ENCODE results near the gene STAG3. TPM values are rescaled to one million over a fixed set of nuclear protein-coding genes. Genes with fewer than 3 reads are reported as not detected.
"Not testable (repeated sequence)": the region's sequence is repeated elsewhere in the genome, so short reads cannot be mapped to it uniquely, and the experiment has no call there.

The STAG3 gene
- total RNA-seq, 6 experiments from 2014 or later: 0.81 to 5.9 (median 4.4) TPM

GRCh38 chr7:100173806-100174495, 3.8 kb upstream of the STAG3 start:
- DNase-seq (peak in 1 of 3 donors; percentile 23), ATAC-seq (no peak)
- peaks cover 0 to 6% (median 2%) of the 10 kb centered on the region in 4 donors for H3K4me1 ChIP-seq
- intact Hi-C loops (cut with DNase I): no loop called here
- TF ChIP-seq POLR2A (IDR thresholded peaks at IDR 0.05): no peak
- no peak for TF ChIP-seq CTCF (IDR thresholded peaks at IDR 0.05)
- WGBS (ENCODE audit: insufficient coverage, low coverage, low lambda C conversion rate, missing lambda C conversion rate): 89% methylated on average over 10 of the region's 11 CpGs
- H3K9me3 ChIP-seq: no peaks in the 10 kb centered on the region
- no peaks in the 10 kb centered on the region for H3K36me3 ChIP-seq
- no peak overlapping the region for H3K27ac ChIP-seq
- no peaks in the 10 kb centered on the region for H3K27me3 ChIP-seq
- no peak overlapping the region for H3K4me3 ChIP-seq

- Histone ChIP-seq H3K27me3 (no peaks in the 10 kb centered on the region), H3K36me3 (no peaks in the 10 kb centered on the region), H3K4me3 (no peak overlapping the region), H3K27ac (no peak overlapping the region), H3K4me1 (peaks cover 0 to 6% (median 2%) of the 10 kb centered on the region in 4 donors), H3K9me3 (no peaks in the 10 kb centered on the region)
- no peak for ATAC-seq
- peak in 1 of 3 donors; percentile 11 for DNase-seq
- TF ChIP-seq POLR2A (IDR thresholded peaks at IDR 0.05) (no peak), CTCF (IDR thresholded peaks at IDR 0.05) (no peak)
- 88% methylated on average over 5 of the region's 5 CpGs for whole genome bisulfite sequencing (ENCODE audit: insufficient coverage, low coverage, low lambda C conversion rate, missing lambda C conversion rate)
- intact Hi-C loops (cut with DNase I): no loop called here
These were observed 3.1 kb upstream of the STAG3 start for GRCh38 chr7:100174582-100174981.

- WGBS (ENCODE audit: insufficient coverage, low coverage, low lambda C conversion rate, missing lambda C conversion rate): 90% methylated on average over 6 of the region's 14 CpGs
- TF ChIP-seq POLR2A (IDR thresholded peaks at IDR 0.05) (no peak), CTCF (IDR thresholded peaks at IDR 0.05) (no peak)
- peak in 1 of 3 donors; percentile 44 for DNase-seq
These were observed 2.3 kb upstream of the STAG3 start for GRCh38 chr7:100175296-100175935.

GRCh38 chr7:100176096-100177044, 1.3 kb upstream of the STAG3 start:
- intact Hi-C loops (cut with DNase I): no loop called here
- WGBS (ENCODE audit: insufficient coverage, low coverage, low lambda C conversion rate, missing lambda C conversion rate): 32% methylated on average over 9 of the region's 14 CpGs
- H3K4me1 ChIP-seq: peaks cover 0 to 3% (median 0%) of the 10 kb centered on the region in 4 donors
- ATAC-seq (no peak), DNase-seq (no peak)
- H3K27ac ChIP-seq: no peak overlapping the region
- no peaks in the 10 kb centered on the region for H3K27me3 ChIP-seq
- no peaks in the 10 kb centered on the region for H3K9me3 ChIP-seq
- peak overlapping the region; percentile 38 to 56 (median 39) for H3K4me3 ChIP-seq
- no peaks in the 10 kb centered on the region for H3K36me3 ChIP-seq
- no peak for TF ChIP-seq CTCF (IDR thresholded peaks at IDR 0.05)
- no peak for TF ChIP-seq POLR2A (IDR thresholded peaks at IDR 0.05)

More at GRCh38 chr7:100175296-100175935, 2.3 kb upstream of the STAG3 start:
- Histone ChIP-seq H3K4me3 (no peak overlapping the region), H3K9me3 (no peaks in the 10 kb centered on the region), H3K27me3 (no peaks in the 10 kb centered on the region), H3K4me1 (peaks cover 0 to 6% (median 2%) of the 10 kb centered on the region in 4 donors), H3K36me3 (no peaks in the 10 kb centered on the region), H3K27ac (no peak overlapping the region)
- intact Hi-C loops (cut with DNase I): no loop called here
- no peak for ATAC-seq

GRCh38 chr7:100180084-100180483, 2.4 kb downstream of the STAG3 start:
- H3K9me3 ChIP-seq; H3K27me3 ChIP-seq; ATAC-seq; H3K36me3 ChIP-seq; intact Hi-C loops (cut with DNase I); H3K4me1 ChIP-seq; DNase-seq; H3K4me3 ChIP-seq; H3K27ac ChIP-seq: not testable (repeated sequence)
- WGBS (ENCODE audit: insufficient coverage, low coverage, low lambda C conversion rate, missing lambda C conversion rate): 82% methylated on average over 2 of the region's 3 CpGs

- intact Hi-C loops (cut with DNase I); H3K36me3 ChIP-seq: not testable (repeated sequence)
- WGBS (ENCODE audit: insufficient coverage, low coverage, low lambda C conversion rate, missing lambda C conversion rate): 67% methylated on average over 6 of the region's 6 CpGs
These were observed 4.9 kb downstream of the STAG3 start for GRCh38 chr7:100182616-100183015.

GRCh38 chr7:100183090-100183489, 5.4 kb downstream of the STAG3 start:
- H3K9me3 ChIP-seq; H3K27me3 ChIP-seq; H3K27ac ChIP-seq; DNase-seq; ATAC-seq; intact Hi-C loops (cut with DNase I); H3K36me3 ChIP-seq; H3K4me1 ChIP-seq; H3K4me3 ChIP-seq: not testable (repeated sequence)
- WGBS (ENCODE audit: insufficient coverage, low coverage, low lambda C conversion rate, missing lambda C conversion rate): no CpG with 5 or more reads among the region's 6 CpGs

More at GRCh38 chr7:100182616-100183015, 4.9 kb downstream of the STAG3 start:
- H3K9me3 ChIP-seq, H3K4me1 ChIP-seq, H3K27me3 ChIP-seq, H3K4me3 ChIP-seq, ATAC-seq, H3K27ac ChIP-seq, DNase-seq: not testable (repeated sequence)
